ENCODE data around the gene TGFBR2.

TGFBR2 gene

GRCh38 chr3:30721314-30721634 lies 114.9 kb downstream of the TGFBR2 start:
- H3K4me1 Mint-ChIP-seq = no peaks in the 10 kb centered on the region
- H3K9me3 Mint-ChIP-seq = no peaks in the 10 kb centered on the region
- no peaks in the 10 kb centered on the region for H3K27me3 Mint-ChIP-seq
- no peaks in the 10 kb centered on the region for H3K36me3 Mint-ChIP-seq (ENCODE audit: insufficient read depth)
- DNase-seq (ENCODE audit: low spot score in 2 of 2) (no peak), ATAC-seq (replicated peaks; ENCODE audit: extremely low read depth, poor library complexity, severe bottlenecking) (no peak)
- H3K4me3 Mint-ChIP-seq = no peak overlapping the region
- H3K27ac Mint-ChIP-seq (ENCODE audit: low read depth) = no peak overlapping the region

- ATAC-seq (replicated peaks; ENCODE audit: extremely low read depth, poor library complexity, severe bottlenecking) = no peak
- Mint-ChIP-seq H3K4me1 (no peaks in the 10 kb centered on the region), H3K9me3 (no peaks in the 10 kb centered on the region), H3K36me3 (ENCODE audit: insufficient read depth) (no peaks in the 10 kb centered on the region), H3K27ac (ENCODE audit: low read depth) (no peak overlapping the region), H3K27me3 (no peaks in the 10 kb centered on the region), H3K4me3 (no peak overlapping the region)
- DNase-seq (ENCODE audit: low spot score in 2 of 2) = no peak
Measured at GRCh38 chr3:30723211-30723610, 116.8 kb downstream of the TGFBR2 start.

GRCh38 chr3:30724863-30725262 lies 118.5 kb downstream of the TGFBR2 start:
- H3K4me1 Mint-ChIP-seq = peaks cover 7% of the 10 kb centered on the region
- no peaks in the 10 kb centered on the region for H3K36me3 Mint-ChIP-seq (ENCODE audit: insufficient read depth)
- H3K27ac Mint-ChIP-seq (ENCODE audit: low read depth) = no peak overlapping the region
- H3K9me3 Mint-ChIP-seq = no peaks in the 10 kb centered on the region
- no peak for DNase-seq (ENCODE audit: low spot score in 2 of 2)
- ATAC-seq (replicated peaks; ENCODE audit: extremely low read depth, poor library complexity, severe bottlenecking) = no peak
- H3K4me3 Mint-ChIP-seq = no peak overlapping the region
- no peaks in the 10 kb centered on the region for H3K27me3 Mint-ChIP-seq

- Mint-ChIP-seq H3K27ac (ENCODE audit: low read depth) (no peak overlapping the region), H3K27me3 (no peaks in the 10 kb centered on the region), H3K9me3 (no peaks in the 10 kb centered on the region), H3K4me3 (no peak overlapping the region), H3K36me3 (ENCODE audit: insufficient read depth) (no peaks in the 10 kb centered on the region), H3K4me1 (peaks cover 8% of the 10 kb centered on the region)
- no peak for ATAC-seq (replicated peaks; ENCODE audit: extremely low read depth, poor library complexity, severe bottlenecking)
- no peak for DNase-seq (ENCODE audit: low spot score in 2 of 2)
Measured at GRCh38 chr3:30728143-30728542, 121.7 kb downstream of the TGFBR2 start.

GRCh38 chr3:30729512-30729911 lies 123.1 kb downstream of the TGFBR2 start:
- Mint-ChIP-seq H3K4me3 (no peak overlapping the region), H3K27me3 (peaks cover under 1% of the 10 kb centered on the region), H3K36me3 (ENCODE audit: insufficient read depth) (no peaks in the 10 kb centered on the region), H3K27ac (ENCODE audit: low read depth) (no peak overlapping the region), H3K4me1 (peaks cover 8% of the 10 kb centered on the region), H3K9me3 (no peaks in the 10 kb centered on the region)
- ATAC-seq (replicated peaks; ENCODE audit: extremely low read depth, poor library complexity, severe bottlenecking) (no peak), DNase-seq (ENCODE audit: low spot score in 2 of 2) (no peak)

GRCh38 chr3:30729936-30730335 lies 123.5 kb downstream of the TGFBR2 start:
- Mint-ChIP-seq H3K9me3 (no peaks in the 10 kb centered on the region), H3K27me3 (peaks cover 5% of the 10 kb centered on the region), H3K36me3 (ENCODE audit: insufficient read depth) (no peaks in the 10 kb centered on the region), H3K4me1 (peaks cover 12% of the 10 kb centered on the region), H3K4me3 (no peak overlapping the region), H3K27ac (ENCODE audit: low read depth) (no peak overlapping the region)
- no peak for ATAC-seq (replicated peaks; ENCODE audit: extremely low read depth, poor library complexity, severe bottlenecking)
- no peak for DNase-seq (ENCODE audit: low spot score in 2 of 2)

GRCh38 chr3:30730967-30731366 lies 124.6 kb downstream of the TGFBR2 start:
- Mint-ChIP-seq H3K9me3 (no peaks in the 10 kb centered on the region), H3K27ac (ENCODE audit: low read depth) (no peak overlapping the region), H3K4me3 (no peak overlapping the region), H3K36me3 (ENCODE audit: insufficient read depth) (no peaks in the 10 kb centered on the region), H3K4me1 (peaks cover 14% of the 10 kb centered on the region), H3K27me3 (peaks cover 10% of the 10 kb centered on the region)
- no peak for ATAC-seq (replicated peaks; ENCODE audit: extremely low read depth, poor library complexity, severe bottlenecking)
- DNase-seq (ENCODE audit: low spot score in 2 of 2) = no peak

- peaks cover 10% of the 10 kb centered on the region for H3K27me3 Mint-ChIP-seq
- no peaks in the 10 kb centered on the region for H3K36me3 Mint-ChIP-seq (ENCODE audit: insufficient read depth)
- ATAC-seq (replicated peaks; ENCODE audit: extremely low read depth, poor library complexity, severe bottlenecking) = no peak
- DNase-seq (ENCODE audit: low spot score in 2 of 2) = no peak
- H3K4me3 Mint-ChIP-seq = no peak overlapping the region
- H3K27ac Mint-ChIP-seq (ENCODE audit: low read depth) = no peak overlapping the region
- H3K9me3 Mint-ChIP-seq = no peaks in the 10 kb centered on the region
- peaks cover 14% of the 10 kb centered on the region for H3K4me1 Mint-ChIP-seq
Measured at GRCh38 chr3:30733209-30733608, 126.8 kb downstream of the TGFBR2 start.

GRCh38 chr3:30733696-30734095 lies 127.3 kb downstream of the TGFBR2 start:
- H3K4me3 Mint-ChIP-seq = no peak overlapping the region
- H3K36me3 Mint-ChIP-seq (ENCODE audit: insufficient read depth) = no peaks in the 10 kb centered on the region
- H3K27me3 Mint-ChIP-seq = peaks cover 10% of the 10 kb centered on the region
- H3K4me1 Mint-ChIP-seq = peaks cover 14% of the 10 kb centered on the region
- DNase-seq (ENCODE audit: low spot score in 2 of 2) = no peak
- no peak overlapping the region for H3K27ac Mint-ChIP-seq (ENCODE audit: low read depth)
- no peaks in the 10 kb centered on the region for H3K9me3 Mint-ChIP-seq
- no peak for ATAC-seq (replicated peaks; ENCODE audit: extremely low read depth, poor library complexity, severe bottlenecking)

GRCh38 chr3:30737743-30738499 lies 131.5 kb downstream of the TGFBR2 start:
- Mint-ChIP-seq H3K27me3 (peaks cover 10% of the 10 kb centered on the region), H3K27ac (ENCODE audit: low read depth) (no peak overlapping the region), H3K4me1 (peaks cover 7% of the 10 kb centered on the region), H3K9me3 (no peaks in the 10 kb centered on the region), H3K36me3 (ENCODE audit: insufficient read depth) (no peaks in the 10 kb centered on the region), H3K4me3 (no peak overlapping the region)
- ATAC-seq (replicated peaks; ENCODE audit: extremely low read depth, poor library complexity, severe bottlenecking) = no peak
- no peak for DNase-seq (ENCODE audit: low spot score in 2 of 2)

- no peak overlapping the region for H3K27ac Mint-ChIP-seq (ENCODE audit: low read depth)
- no peaks in the 10 kb centered on the region for H3K9me3 Mint-ChIP-seq
- peaks cover 7% of the 10 kb centered on the region for H3K4me1 Mint-ChIP-seq
- H3K27me3 Mint-ChIP-seq = peaks cover 10% of the 10 kb centered on the region
- H3K36me3 Mint-ChIP-seq (ENCODE audit: insufficient read depth) = no peaks in the 10 kb centered on the region
- no peak overlapping the region for H3K4me3 Mint-ChIP-seq
- no peak for ATAC-seq (replicated peaks; ENCODE audit: extremely low read depth, poor library complexity, severe bottlenecking)
- DNase-seq (ENCODE audit: low spot score in 2 of 2) = no peak
Measured at GRCh38 chr3:30738605-30739004, 132.2 kb downstream of the TGFBR2 start.

- Mint-ChIP-seq H3K36me3 (ENCODE audit: insufficient read depth) (no peaks in the 10 kb centered on the region), H3K27ac (ENCODE audit: low read depth) (no peak overlapping the region), H3K9me3 (no peaks in the 10 kb centered on the region), H3K4me3 (no peak overlapping the region), H3K27me3 (no peaks in the 10 kb centered on the region), H3K4me1 (no peaks in the 10 kb centered on the region)
- ATAC-seq (replicated peaks; ENCODE audit: extremely low read depth, poor library complexity, severe bottlenecking) (no peak), DNase-seq (ENCODE audit: low spot score in 2 of 2) (no peak)
Measured at GRCh38 chr3:30741889-30742288, 135.5 kb downstream of the TGFBR2 start.

GRCh38 chr3:30742796-30743619 lies 136.6 kb downstream of the TGFBR2 start:
- H3K4me3 Mint-ChIP-seq = no peak overlapping the region
- ATAC-seq (replicated peaks; ENCODE audit: extremely low read depth, poor library complexity, severe bottlenecking) (no peak), DNase-seq (ENCODE audit: low spot score in 2 of 2) (no peak)
- no peaks in the 10 kb centered on the region for H3K4me1 Mint-ChIP-seq
- H3K27me3 Mint-ChIP-seq = no peaks in the 10 kb centered on the region
- no peaks in the 10 kb centered on the region for H3K9me3 Mint-ChIP-seq
- no peaks in the 10 kb centered on the region for H3K36me3 Mint-ChIP-seq (ENCODE audit: insufficient read depth)
- H3K27ac Mint-ChIP-seq (ENCODE audit: low read depth) = no peak overlapping the region
